Peyer's patch (tissue), 4 donors: ENCODE measurements around the gene RIMBP2. TPM values are rescaled to one million over a fixed set of nuclear protein-coding genes. Genes with fewer than 3 reads are reported as not detected.

Experiments
- DNase-seq, 3 donors: peaks; one replicate each; pipeline ENCODE4 v3.0.0-alpha.2; 2017 to 2019
- H3K27ac ChIP-seq, 4 donors: fragments of 200-600 bp; sonication (generic); one replicate each; pipeline ENCODE4 v1.5.1; 2016 to 2019
- H3K27me3 ChIP-seq, 2 donors: fragments of 200-600 bp; sonication (generic); one replicate each; pipeline ENCODE4 v1.5.1; 2019
- H3K36me3 ChIP-seq, 3 donors: fragments of 200-600 bp; sonication (generic); one replicate each; pipeline ENCODE4 v1.5.1; 2016 to 2019
- H3K4me1 ChIP-seq, 4 donors: fragments of 200-600 bp; sonication (generic); one replicate each; pipeline ENCODE4 v1.5.1; 2016 to 2019
- H3K4me3 ChIP-seq, 4 donors: fragments of 200-600 bp; sonication (generic); 1 replicate in 3 of 4; 2 replicates in 1 of 4; pipeline ENCODE4 v1.5.1; 2016 to 2019; ENCODE audit warnings: mild to moderate bottlenecking in 1 of 4
- H3K9me3 ChIP-seq, 4 donors: fragments of 200-600 bp; sonication (generic); one replicate each; pipeline ENCODE4 v1.5.1; 2016 to 2019; ENCODE audit warnings: mild to moderate bottlenecking in 1 of 4
- POLR2A ChIP-seq, 2 donors: fragments of 450-650 bp; IDR thresholded peaks; one replicate each; pipeline ENCODE4 v1.5.1; 2017; ENCODE audit warnings: antibody characterized with exemption in 2 of 2, mild to moderate bottlenecking in 2 of 2, moderate library complexity in 2 of 2
- total RNA-seq, 4 donors: library from RNA; depleted of rRNA; stranded (reverse); fragments of >200 nt; gene quantifications; one replicate each; pipeline ENCODE4 v1.1.0, GENCODE V29; 2016
- TF ChIP-seq, protein P1 (sequence below), 6 experiments: fragments of 450-650 bp in 4 of 6; fragments of 200-600 bp in 2 of 6; sonication (generic) in 1 of 6; IDR thresholded peaks; one replicate each; pipeline ENCODE4 v1.5.1; 2017 to 2019; ENCODE audit warnings: antibody characterized with exemption in 6 of 6, mild to moderate bottlenecking in 3 of 6, moderate library complexity in 1 of 6

The RIMBP2 gene
- total RNA-seq, 4 donors from 2014 or later = 8.8 to 19.8 (median 16.0) TPM

DNA sequence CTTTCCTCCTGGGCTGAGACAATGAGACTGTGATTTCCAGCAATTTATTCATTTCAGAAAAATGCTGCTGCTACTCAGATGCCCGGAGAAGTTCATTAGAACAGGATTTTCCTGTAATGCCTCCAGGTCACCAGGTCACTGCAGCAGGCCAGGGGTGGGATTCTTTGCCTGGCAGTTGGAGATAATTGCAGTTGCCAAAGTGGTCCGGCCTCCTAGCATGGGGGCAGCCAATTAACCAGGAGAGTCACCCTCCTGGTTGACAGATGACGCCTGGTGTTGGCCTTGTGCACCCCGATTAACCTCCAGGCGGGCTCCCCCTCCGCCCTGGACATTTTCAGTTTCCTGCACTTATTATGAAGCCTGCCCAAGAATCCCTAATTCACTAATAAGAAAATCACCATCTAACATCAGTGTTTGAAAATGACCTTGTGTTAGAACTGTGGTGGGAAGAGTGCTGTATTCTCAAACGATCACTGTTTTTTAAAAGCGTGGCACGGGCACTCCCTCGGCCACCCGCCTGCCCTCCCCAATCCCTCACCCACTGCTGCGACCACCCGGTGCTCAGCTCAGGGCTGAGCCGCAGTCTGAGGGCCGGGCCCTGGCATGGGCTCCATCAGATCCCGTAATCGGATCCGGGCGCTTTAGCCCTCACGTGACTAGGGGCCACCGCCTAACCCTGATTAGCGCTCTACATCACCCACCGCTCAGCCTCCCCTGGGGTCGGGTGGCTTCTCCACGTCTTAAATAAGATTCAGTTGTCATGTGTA is 12.9 kb downstream of the RIMBP2 start:
- H3K4me1 ChIP-seq = no peaks in the 10 kb centered on the region
- TF ChIP-seq, protein P1, sequence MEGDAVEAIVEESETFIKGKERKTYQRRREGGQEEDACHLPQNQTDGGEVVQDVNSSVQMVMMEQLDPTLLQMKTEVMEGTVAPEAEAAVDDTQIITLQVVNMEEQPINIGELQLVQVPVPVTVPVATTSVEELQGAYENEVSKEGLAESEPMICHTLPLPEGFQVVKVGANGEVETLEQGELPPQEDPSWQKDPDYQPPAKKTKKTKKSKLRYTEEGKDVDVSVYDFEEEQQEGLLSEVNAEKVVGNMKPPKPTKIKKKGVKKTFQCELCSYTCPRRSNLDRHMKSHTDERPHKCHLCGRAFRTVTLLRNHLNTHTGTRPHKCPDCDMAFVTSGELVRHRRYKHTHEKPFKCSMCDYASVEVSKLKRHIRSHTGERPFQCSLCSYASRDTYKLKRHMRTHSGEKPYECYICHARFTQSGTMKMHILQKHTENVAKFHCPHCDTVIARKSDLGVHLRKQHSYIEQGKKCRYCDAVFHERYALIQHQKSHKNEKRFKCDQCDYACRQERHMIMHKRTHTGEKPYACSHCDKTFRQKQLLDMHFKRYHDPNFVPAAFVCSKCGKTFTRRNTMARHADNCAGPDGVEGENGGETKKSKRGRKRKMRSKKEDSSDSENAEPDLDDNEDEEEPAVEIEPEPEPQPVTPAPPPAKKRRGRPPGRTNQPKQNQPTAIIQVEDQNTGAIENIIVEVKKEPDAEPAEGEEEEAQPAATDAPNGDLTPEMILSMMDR (IDR thresholded peaks at IDR 0.05) = no peak
- TF ChIP-seq POLR2A (IDR thresholded peaks at IDR 0.05) = no peak
- no peaks in the 10 kb centered on the region for H3K36me3 ChIP-seq
- DNase-seq = peak in 1 of 3 donors; percentile 27
- H3K9me3 ChIP-seq = no peaks in the 10 kb centered on the region
- H3K4me3 ChIP-seq = no peak overlapping the region
- no peaks in the 10 kb centered on the region for H3K27me3 ChIP-seq
- no peak overlapping the region for H3K27ac ChIP-seq

DNA sequence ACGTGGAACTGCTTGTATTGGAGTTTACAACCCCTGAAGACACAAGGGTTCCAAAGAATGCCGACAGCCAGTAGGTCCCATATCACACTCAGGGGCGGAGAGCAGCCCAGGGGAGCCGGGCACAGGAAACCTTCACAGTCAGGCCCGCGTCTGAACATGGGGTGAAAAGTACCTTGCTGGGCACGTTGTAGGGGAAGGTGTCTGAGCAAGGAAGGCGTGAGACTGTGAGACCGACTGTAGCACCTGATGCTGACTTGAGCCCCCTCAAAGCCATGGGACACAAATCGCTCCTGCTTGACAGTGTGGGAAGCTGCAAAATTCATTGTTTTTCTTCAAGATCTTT is 14.7 kb downstream of the RIMBP2 start:
- Histone ChIP-seq H3K27ac (no peak overlapping the region), H3K36me3 (no peaks in the 10 kb centered on the region), H3K4me1 (no peaks in the 10 kb centered on the region), H3K4me3 (no peak overlapping the region), H3K27me3 (no peaks in the 10 kb centered on the region), H3K9me3 (no peaks in the 10 kb centered on the region)
- DNase-seq = peak in 1 of 3 donors; percentile 37
- TF ChIP-seq POLR2A (IDR thresholded peaks at IDR 0.05) = no peak
- TF ChIP-seq, protein P1 (IDR thresholded peaks at IDR 0.05) = no peak

DNA sequence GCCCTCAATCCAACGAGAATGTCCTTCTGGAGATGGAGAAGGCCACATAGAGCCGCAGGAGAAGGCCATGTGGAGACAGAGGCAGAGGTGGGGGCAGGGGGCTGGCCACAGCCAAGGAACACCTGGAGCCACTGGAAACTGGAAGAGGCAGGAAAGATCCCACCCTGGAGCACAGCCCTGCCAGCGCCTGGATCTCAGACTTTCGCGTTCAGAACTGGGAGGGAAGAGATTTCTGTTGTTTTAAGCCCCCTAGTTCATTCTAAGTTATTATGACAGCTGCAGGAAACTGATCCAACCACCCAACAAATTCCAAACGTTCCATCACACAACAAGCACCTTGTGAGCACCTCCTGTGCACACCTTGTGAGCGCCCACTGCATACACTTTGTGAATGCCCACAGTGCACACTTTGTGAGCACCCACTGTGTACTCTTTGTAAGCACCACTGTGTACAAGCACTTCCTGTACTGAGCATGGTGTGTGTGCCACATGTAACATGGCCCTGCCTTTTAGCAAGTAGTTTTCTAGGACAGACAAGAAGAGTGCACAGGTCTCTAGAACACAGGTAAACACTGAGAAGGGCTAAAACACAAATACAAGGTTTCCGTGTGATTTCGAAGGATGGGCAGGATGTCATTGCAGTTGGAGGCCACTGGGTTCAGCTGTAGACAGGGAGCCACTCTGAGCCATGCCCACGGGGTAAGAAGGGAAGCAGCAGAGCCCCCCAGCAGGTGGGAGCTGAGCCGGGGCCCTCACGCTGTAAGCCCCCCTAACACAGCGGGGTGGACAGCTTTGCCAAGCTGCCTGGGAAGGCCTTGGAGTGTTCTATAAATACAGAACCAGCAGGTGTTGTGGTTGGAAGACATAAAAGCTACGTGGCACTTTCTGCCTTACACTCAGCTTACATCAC is 15.4 kb downstream of the RIMBP2 start:
- no peak overlapping the region for H3K27ac ChIP-seq
- no peak overlapping the region for H3K4me3 ChIP-seq
- H3K36me3 ChIP-seq = no peaks in the 10 kb centered on the region
- no peaks in the 10 kb centered on the region for H3K9me3 ChIP-seq
- H3K4me1 ChIP-seq = no peaks in the 10 kb centered on the region
- TF ChIP-seq, protein P1 (IDR thresholded peaks at IDR 0.05) = no peak
- TF ChIP-seq POLR2A (IDR thresholded peaks at IDR 0.05) = no peak
- H3K27me3 ChIP-seq = no peaks in the 10 kb centered on the region
- DNase-seq = no peak

DNA sequence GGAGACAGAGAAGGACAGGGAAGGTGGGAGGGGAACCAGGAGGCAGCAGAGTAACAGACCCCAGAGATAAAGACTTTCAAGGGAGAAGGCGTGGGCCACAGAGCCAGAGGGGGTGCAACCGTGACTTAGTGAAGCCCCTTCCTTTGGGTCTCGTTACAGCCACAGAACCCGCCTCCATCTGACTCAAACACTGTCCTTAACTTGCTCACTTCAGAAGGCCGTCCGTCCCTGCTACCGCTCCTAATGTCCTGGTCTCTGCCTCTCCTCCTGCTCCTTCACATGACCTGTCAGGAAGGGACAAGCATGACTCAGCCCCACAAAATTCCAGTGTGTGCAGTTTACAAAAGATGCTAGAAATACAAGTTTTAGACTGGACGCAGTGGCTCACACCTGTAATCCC is 18.0 kb downstream of the RIMBP2 start:
- Histone ChIP-seq H3K4me3 (no peak overlapping the region), H3K9me3 (no peaks in the 10 kb centered on the region), H3K27me3 (no peaks in the 10 kb centered on the region), H3K27ac (no peak overlapping the region), H3K4me1 (no peaks in the 10 kb centered on the region), H3K36me3 (no peaks in the 10 kb centered on the region)
- no peak for TF ChIP-seq POLR2A (IDR thresholded peaks at IDR 0.05)
- TF ChIP-seq, protein P1 (IDR thresholded peaks at IDR 0.05) = no peak
- no peak for DNase-seq

DNA sequence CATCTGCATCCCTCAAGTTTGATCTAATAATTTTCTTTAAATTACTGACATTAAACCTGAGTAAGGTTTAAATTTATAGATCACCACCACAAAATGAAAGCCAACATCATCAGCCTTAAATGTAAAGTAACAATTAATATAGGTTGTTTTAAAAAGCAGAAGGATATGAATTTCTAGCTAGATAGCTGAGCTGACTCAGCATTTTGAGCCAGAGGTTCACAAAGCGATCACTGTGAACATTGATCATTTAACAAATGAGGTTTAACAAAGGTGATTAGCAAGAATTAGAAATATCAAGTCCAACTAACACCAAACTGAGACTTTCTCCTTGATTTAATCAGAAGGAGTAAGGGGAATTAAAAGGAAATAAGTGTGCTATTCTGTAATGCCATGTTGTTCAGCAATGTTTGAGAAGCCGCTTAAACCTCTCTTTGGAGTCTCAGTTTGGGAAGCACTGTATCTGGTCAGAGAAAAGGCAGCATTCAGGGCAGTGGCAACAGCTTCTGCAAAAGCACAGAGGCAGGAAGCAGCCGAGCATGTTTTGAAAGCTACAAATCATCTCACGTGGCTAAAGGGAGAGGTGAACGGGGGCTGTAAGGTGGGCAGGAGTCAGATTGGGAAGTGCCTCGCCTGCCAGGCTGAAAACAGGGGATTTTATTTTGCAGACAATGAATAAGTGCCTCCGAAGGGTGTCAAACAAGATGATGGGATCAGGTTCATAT is 19.6 kb downstream of the RIMBP2 start:
- H3K4me1 ChIP-seq = no peaks in the 10 kb centered on the region
- TF ChIP-seq, protein P1 (IDR thresholded peaks at IDR 0.05) = no peak
- TF ChIP-seq POLR2A (IDR thresholded peaks at IDR 0.05) = no peak

More for the DNA sequence above, 19.6 kb downstream of the RIMBP2 start:
- H3K27me3 ChIP-seq = no peaks in the 10 kb centered on the region
- H3K27ac ChIP-seq = no peak overlapping the region
- no peaks in the 10 kb centered on the region for H3K9me3 ChIP-seq
- H3K4me3 ChIP-seq = no peak overlapping the region
- no peak for DNase-seq
- H3K36me3 ChIP-seq = no peaks in the 10 kb centered on the region
